Right lobe of liver (tissue), 6 donors: ENCODE measurements around the gene EMC6. TPM values are rescaled to one million over a fixed set of nuclear protein-coding genes. Genes with fewer than 3 reads are reported as not detected.

ENCODE experiments used
- ATAC-seq, 4 donors: fragments of 200-7000 bp; cut with Tn5 transposase; one replicate each; pipeline ENCODE4 v1.9.1; 2020; ENCODE audit warnings: mild to moderate bottlenecking in 4 of 4, moderate library complexity in 4 of 4
- DNase-seq, 3 donors: peaks; one replicate each; pipeline ENCODE4 v3.0.0-alpha.2; 2020
- H3K27ac ChIP-seq, 3 donors: fragments of 200-600 bp; one replicate each; pipeline ENCODE4 v1.8.0; 2022
- H3K27me3 ChIP-seq, 2 donors: fragments of 200-600 bp; one replicate each; pipeline ENCODE4 v1.8.0; 2022
- H3K36me3 ChIP-seq, 4 donors: fragments of 200-600 bp; sonication (generic) in 1 of 4; one replicate each; pipeline versions ENCODE4 v1.5.1 to v1.8.0; 2017 to 2022; ENCODE audit warnings: control low read depth in 1 of 4
- H3K4me1 ChIP-seq, 4 donors: fragments of 200-600 bp; sonication (generic) in 1 of 4; one replicate each; pipeline versions ENCODE4 v1.5.1 to v1.8.0; 2017 to 2022; ENCODE audit warnings: control low read depth in 1 of 4
- H3K4me3 ChIP-seq, 3 donors: fragments of 200-600 bp; one replicate each; pipeline ENCODE4 v1.8.0; 2022
- H3K9me3 ChIP-seq, 4 donors: fragments of 200-600 bp; sonication (generic) in 1 of 4; one replicate each; pipeline versions ENCODE4 v1.5.1 to v1.8.0; 2017 to 2022; ENCODE audit warnings: control low read depth in 1 of 4
- CTCF ChIP-seq, 4 donors: fragments of 200-600 bp in 3 of 4; fragments of 450-650 bp in 1 of 4; IDR thresholded peaks; one replicate each; pipeline versions ENCODE4 v1.5.1 to v1.8.0; 2016 to 2022; ENCODE audit warnings: antibody characterized with exemption in 4 of 4, mild to moderate bottlenecking in 2 of 4
- POLR2A ChIP-seq: fragments of 450-650 bp; IDR thresholded peaks from one replicate; pipeline ENCODE4 v1.6.1; 2017; ENCODE audit warnings: antibody characterized with exemption, mild to moderate bottlenecking
- WGBS: methylation state at CpG from one replicate; pipeline ENCODE4 v1.1.6; 2018; ENCODE audit warnings: low coverage, low lambda C conversion rate; ENCODE audit not compliant: insufficient coverage; ENCODE audit errors: missing lambda C conversion rate; 5-methylcytosine and 5-hydroxymethylcytosine counted together
- intact Hi-C, 2 donors: fragments of 100-400 bp; cut with DNase I; formaldehyde crosslinking; loops; one replicate each; pipeline versions ENCODE4 v1.11.2 to v1.14.1; 2022
- total RNA-seq, 6 experiments: library from RNA; depleted of rRNA in 2 of 6; stranded (reverse); fragments of >200 nt in 2 of 6; fragmentation: NEBNext Ultra II Directional in 3 of 6; extraction: Animal tissue kit (Norgen Biotek cat#: 25700) in 3 of 6; gene quantifications; one replicate each; pipeline versions ENCODE4 v1.1.0 to v1.2.4, GENCODE V29; 2016 to 2023
- donor health status: DM: no; HTN: yes; CAD: no.
- donor health status: DM: no; HTN: no; CAD: no.
- donor health status: DM: no; HTN: no; CAD: no.
- donor health status: DM: no; HTN: yes; CAD: no.
- donor health status: DM: no; HTN: yes; CAD: no.

Gene EMC6
- total RNA-seq, 6 experiments from 2014 or later: 19.7 to 27.7 (median 24.4) TPM

GRCh38 chr17:3626831-3627768 is 41.5 kb upstream of the EMC6 start:
- DNase-seq: no peak
- 81% methylated on average over 16 of the region's 16 CpGs for WGBS
- Histone ChIP-seq H3K9me3 (no peaks in the 10 kb centered on the region), H3K4me3 (no peak overlapping the region), H3K27me3 (no peaks in the 10 kb centered on the region), H3K36me3 (peaks cover 8 to 85% (median 34%) of the 10 kb centered on the region in 4 donors), H3K27ac (no peak overlapping the region), H3K4me1 (no peaks in the 10 kb centered on the region)
- no peak for ATAC-seq
- intact Hi-C loops: no loop called here
- TF ChIP-seq POLR2A (no peak), CTCF (IDR thresholded peaks at IDR 0.05) (no peak)

GRCh38 chr17:3627769-3628167 is 40.8 kb upstream of the EMC6 start:
- DNase-seq: no peak
- H3K36me3 ChIP-seq: peaks cover 8 to 78% (median 30%) of the 10 kb centered on the region in 4 donors
- no peaks in the 10 kb centered on the region for H3K27me3 ChIP-seq
- no peak for ATAC-seq
- H3K9me3 ChIP-seq: no peaks in the 10 kb centered on the region
- TF ChIP-seq POLR2A (no peak), CTCF (IDR thresholded peaks at IDR 0.05) (no peak)
- no peaks in the 10 kb centered on the region for H3K4me1 ChIP-seq
- H3K27ac ChIP-seq: no peak overlapping the region
- no CpG with 5 or more reads among the region's 11 CpGs for WGBS
- H3K4me3 ChIP-seq: no peak overlapping the region
- intact Hi-C loops: no loop called here

- intact Hi-C loops: no loop called here
- Histone ChIP-seq H3K36me3 (peaks cover 0 to 50% (median 16%) of the 10 kb centered on the region in 4 donors), H3K4me3 (no peak overlapping the region), H3K9me3 (no peaks in the 10 kb centered on the region), H3K27ac (no peak overlapping the region), H3K27me3 (no peaks in the 10 kb centered on the region), H3K4me1 (peaks cover 0 to 6% (median 3%) of the 10 kb centered on the region in 4 donors)
- ATAC-seq (no peak), DNase-seq (no peak)
- TF ChIP-seq POLR2A: no peak
- TF ChIP-seq CTCF (IDR thresholded peaks at IDR 0.05): no peak
- WGBS: 83% methylated on average over 10 of the region's 10 CpGs
These were observed 37.8 kb upstream of the EMC6 start for GRCh38 chr17:3630781-3631180.

GRCh38 chr17:3632287-3632686 is 36.3 kb upstream of the EMC6 start:
- H3K36me3 ChIP-seq: peaks cover 0 to 37% (median 11%) of the 10 kb centered on the region in 4 donors
- no peak for TF ChIP-seq CTCF (IDR thresholded peaks at IDR 0.05)
- TF ChIP-seq POLR2A: no peak
- no peaks in the 10 kb centered on the region for H3K27me3 ChIP-seq
- ATAC-seq (no peak), DNase-seq (no peak)
- 95% methylated on average over 3 of the region's 7 CpGs for WGBS
- H3K27ac ChIP-seq: no peak overlapping the region
- no peak overlapping the region for H3K4me3 ChIP-seq
- H3K9me3 ChIP-seq: no peaks in the 10 kb centered on the region
- H3K4me1 ChIP-seq: peaks cover 0 to 10% (median 3%) of the 10 kb centered on the region in 4 donors
- intact Hi-C loops: no loop called here
